IPS DF 4.7 (cell line): ENCODE measurements around the gene B4GALT3.

ENCODE experiments used
- DNase-seq: peaks from one replicate; pipeline ENCODE4 v3.0.0-alpha.2; 2013; ENCODE audit warnings: low spot score; ENCODE audit errors: extremely low read depth

B4GALT3 gene

DNA sequence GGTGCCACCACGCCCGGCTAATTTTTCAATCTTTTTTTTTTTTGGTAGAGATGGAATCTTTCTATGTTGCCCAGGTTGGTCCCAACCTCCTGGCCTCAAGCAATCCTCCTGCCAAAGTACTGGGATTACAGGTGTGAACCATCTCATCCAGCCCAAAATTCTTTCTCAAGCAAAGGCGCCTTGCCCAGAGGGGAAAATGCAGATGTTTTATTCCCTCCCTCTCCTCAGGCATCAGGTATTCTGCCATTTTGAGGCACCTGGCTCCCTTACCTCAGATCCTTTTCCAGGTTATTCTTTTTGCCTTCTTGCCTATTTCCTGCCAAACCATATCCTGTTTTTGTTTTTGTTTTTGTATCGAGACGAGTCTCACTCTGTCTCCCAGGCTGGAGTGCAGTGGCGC, 11.1 kb upstream of the B4GALT3 start:
- no peak for DNase-seq

DNA sequence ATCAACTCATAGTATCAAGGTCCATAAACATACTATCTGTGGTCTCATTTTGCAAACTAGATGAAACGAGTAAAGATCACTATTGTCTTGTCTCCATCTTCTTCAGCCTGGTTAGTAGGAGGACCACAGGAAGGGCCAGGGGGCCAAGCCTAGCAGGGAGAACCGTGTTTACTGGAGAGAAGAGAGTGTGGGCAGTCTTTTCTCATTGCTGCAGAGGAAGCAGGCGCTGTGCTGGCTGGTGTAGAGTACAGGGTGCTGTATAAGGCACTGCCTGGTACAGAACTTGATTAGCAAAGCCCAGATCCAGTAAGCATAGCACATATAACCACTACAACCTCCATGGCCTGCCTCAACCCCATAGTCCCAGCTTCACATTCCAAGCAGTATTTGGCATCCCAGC, 10.0 kb upstream of the B4GALT3 start:
- DNase-seq = no peak

DNA sequence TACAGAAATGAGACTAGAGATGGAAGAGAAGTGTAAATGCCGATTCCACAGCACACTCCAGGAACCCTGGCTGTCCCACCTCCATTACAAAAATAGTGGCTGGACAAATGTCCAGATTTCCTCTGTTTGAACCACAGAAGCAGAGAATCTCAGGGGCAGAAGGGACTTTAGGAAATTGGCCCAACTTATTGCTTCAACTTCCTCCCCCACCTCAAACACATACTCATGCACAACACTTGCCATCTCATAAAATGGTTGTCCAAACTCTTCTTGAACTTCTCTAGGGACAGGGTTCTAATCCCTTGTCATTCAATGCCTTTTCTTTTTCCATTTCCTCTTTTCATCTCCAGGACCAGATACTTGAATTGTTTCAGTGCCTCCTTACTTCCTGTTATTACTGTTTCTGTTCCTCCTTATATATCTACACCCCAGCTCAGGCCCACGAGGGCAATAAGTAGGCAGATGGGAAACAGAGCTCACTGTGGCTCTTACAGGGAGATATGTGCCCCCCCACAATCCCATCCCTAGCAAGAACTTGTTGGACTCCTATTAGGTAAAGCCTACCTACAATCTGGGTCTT, 8.5 kb upstream of the B4GALT3 start:
- DNase-seq = no peak

GRCh38 chr1:161185282-161185682, 8.0 kb upstream of the B4GALT3 start:
- no peak for DNase-seq

DNA sequence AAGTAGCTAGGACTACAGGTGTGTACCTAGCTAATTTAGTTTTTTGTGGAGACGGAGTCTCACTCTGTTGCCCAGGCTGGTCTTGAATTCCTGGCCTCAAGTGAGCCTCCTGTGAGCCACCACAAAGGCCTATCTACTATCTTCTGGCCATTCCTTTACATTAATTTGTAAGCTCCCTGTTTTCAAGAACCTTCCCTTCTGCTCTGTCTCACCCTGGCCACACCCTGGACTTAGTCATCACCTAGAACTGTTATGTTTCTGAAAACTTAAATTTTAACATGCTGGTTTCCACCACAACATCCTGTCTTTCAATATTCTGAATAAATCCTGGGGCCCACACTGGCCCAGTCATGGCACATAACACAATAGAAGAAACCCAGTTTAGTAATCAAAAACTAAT, 4.9 kb upstream of the B4GALT3 start:
- DNase-seq = no peak

- DNase-seq = no peak
Measured at GRCh38 chr1:161180639-161181038, 3.3 kb upstream of the B4GALT3 start.

- no peak for DNase-seq
Measured at GRCh38 chr1:161179698-161180097, 2.4 kb upstream of the B4GALT3 start.

DNA sequence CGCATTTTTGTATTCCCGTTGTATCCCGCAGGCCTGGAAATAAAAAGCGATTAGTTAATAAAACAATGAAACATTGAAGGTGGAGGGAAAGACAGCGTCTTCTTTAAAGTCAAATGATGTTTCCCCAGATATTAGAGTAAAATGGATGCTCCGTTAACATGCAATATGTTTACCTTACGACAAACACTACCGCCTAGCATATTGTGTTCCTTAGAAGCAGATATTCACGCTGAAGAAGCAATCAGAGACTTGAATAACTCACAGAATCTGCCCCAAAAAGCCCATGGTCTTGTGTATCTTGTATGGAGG, 583 bp upstream of the B4GALT3 start:
- no peak for DNase-seq

- no peak for DNase-seq
Measured at GRCh38 chr1:161176468-161177111, 717 bp downstream of the B4GALT3 start.

GRCh38 chr1:161175771-161176453, 1.4 kb downstream of the B4GALT3 start:
- no peak for DNase-seq

DNA sequence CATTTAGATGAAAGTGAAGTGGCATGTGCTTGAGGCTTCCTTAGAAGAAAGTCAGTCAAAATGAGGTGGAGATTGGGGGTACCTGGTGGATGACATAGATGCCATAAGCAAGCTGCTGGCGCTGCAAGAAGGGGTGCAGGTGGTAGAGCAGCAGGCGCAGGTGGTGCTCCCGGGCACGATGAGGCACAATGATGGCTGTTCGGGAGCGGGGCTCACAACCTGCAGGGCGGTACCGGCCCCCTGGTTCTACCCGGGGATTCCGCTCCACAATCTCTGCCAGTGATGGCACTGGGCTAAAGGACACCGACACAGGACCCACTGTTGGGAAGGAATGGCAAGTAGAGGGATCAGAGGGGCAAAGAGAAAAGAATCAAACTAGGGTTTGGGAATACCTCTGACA, 2.4 kb downstream of the B4GALT3 start:
- no peak for DNase-seq

DNA sequence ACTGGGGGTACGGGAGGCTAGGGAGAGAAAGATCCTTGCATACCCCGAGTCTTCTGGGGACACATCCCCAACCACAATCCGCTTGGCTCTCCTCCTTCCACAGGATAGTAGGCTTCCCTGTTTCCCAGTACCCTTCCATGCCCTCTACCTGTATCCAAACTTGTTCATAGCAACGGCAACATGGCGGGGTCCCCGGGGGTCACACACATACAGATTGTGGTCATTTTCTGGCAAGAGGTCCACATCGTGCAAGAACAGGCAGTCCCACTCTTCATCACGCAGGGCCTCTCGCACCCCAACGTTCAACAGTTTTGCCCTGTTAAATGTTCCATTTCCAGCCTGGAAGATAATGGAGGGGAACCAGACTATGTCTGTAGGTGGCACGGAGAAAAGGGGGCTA, 3.6 kb downstream of the B4GALT3 start:
- DNase-seq = no peak

DNA sequence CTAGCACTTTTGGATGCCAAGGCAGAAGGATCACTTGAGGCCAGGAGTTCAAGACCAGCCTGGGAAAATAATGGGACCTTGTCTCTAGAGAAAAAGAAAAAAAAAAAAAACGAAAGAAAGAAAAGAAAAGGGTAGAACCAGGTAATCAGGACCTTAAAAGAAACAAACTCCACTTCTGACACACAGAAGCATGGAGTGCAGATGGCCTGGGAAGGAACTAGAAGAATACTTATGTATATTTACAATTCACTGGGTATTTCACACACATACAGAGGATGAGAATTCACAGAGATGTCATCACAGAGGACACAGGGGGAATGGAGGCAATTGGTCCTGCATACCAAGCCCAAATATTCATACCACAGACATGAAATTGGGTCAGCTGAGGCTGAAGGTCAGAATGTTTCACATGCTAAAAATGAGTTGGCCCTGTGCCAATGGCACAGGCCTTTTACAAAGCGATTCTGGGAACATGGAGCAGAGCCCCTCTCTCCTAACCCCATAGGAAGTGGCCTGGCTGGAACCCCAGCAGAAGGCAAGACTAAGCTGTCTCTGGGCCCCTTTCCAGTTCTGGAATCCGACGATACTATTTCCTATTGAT, 4.4 kb downstream of the B4GALT3 start:
- no peak for DNase-seq

- DNase-seq = no peak
Measured at GRCh38 chr1:161172349-161172748, 5.0 kb downstream of the B4GALT3 start.

DNA sequence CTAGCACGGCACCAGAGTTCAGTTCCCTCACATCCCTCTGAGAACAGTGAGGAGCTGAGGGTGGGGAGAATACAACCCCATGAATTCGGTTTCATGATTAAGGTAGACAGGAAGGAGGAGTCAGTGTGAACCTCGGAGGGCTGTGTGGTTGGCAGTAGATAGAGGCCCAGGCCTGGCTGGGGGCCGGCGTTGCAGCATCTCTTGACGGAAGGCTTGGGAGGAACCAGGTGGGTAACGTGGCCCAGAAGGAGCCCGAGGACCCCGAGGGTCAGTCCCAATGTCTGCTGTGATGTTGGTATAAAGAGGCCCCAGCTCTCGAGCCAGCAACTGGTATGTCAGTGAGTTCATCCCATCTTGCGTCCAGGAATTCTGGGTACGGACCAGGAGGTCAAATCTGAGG, 5.6 kb downstream of the B4GALT3 start:
- no peak for DNase-seq

DNA sequence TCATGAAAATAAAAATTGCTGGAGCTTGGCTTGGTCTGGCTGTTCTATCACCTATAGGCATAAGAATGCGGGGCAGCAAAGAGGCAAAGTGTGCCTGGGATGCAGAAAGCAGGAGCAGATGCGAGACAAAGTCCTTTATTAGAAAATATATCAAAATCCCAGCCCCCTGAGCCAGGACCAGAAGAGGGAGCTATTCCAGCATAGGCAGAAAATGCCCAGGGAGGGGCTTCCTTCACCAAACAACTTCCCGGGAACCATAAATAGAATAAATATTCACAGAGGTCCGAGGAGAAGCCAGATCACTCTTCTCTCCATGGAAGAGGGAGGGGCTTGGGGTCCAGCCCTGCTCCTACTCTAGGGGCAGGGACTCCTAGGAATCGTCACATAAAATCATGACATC, 6.1 kb downstream of the B4GALT3 start:
- DNase-seq = no peak

- DNase-seq = no peak
Measured at GRCh38 chr1:161168906-161169305, 8.4 kb downstream of the B4GALT3 start.

DNA sequence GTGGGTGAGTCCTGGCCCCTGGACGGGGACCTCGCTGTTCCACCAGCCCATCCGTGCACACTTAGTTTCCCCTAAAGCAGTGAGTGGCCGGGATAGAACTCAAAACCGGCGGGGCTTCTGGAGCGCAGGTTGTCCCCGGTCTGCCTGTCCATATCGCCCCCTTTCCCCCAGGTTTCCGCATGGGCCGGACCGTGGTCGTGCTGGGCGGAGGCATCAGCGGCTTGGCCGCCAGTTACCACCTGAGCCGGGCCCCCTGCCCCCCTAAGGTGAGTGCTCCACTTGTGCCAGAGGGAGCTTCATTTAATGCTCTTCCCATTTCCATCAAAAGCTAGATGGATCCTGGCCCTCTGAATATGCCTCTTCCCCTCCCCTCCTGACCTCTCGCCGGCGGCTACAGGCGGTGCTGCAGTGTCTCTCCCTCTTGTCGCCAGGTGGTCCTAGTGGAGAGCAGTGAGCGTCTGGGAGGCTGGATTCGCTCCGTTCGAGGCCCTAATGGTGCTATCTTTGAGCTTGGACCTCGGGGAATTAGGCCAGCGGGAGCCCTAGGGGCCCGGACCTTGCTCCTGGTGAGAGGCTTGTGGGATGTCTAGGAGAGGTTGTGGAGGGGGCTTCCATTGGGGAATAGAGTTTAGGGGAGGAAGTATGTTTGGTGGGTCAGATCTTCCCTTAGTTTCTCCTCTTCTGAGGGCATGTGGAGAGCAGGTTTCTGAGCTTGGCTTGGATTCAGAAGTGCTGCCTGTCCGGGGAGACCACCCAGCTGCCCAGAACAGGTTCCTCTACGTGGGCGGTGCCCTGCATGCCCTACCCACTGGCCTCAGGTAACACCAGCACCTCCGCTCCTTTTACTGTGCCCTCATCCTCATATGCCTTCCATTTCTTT, 10.4 kb downstream of the B4GALT3 start:
- no peak for DNase-seq

GRCh38 chr1:161165742-161166668, 11.3 kb downstream of the B4GALT3 start, which contains the start of gene PPOX:
Gene PPOX, plus strand, starts transcription at chr1:161166426. Its CDS starts 422 bp downstream, at chr1:161166848.
- DNase-seq = no peak

- no peak for DNase-seq
Measured at GRCh38 chr1:161164901-161165610, 12.3 kb downstream of the B4GALT3 start.
